OCI-LY7 (cell line): ENCODE data around the gene NEK9.

Source experiments
- CTCF ChIP-seq: fragments of 200-600 bp; sonication (generic); conservative IDR thresholded peaks from 2 replicates; pipeline ENCODE4 v1.5.1; 2014; ENCODE audit warnings: mild to moderate bottlenecking, antibody characterized with exemption, low read length, moderate library complexity, mixed read lengths
- EZH2phosphoT487 ChIP-seq: fragments of 200-600 bp; sonication (generic); IDR thresholded peaks from 2 replicates; pipeline ENCODE4 v1.6.1; 2018; ENCODE audit warnings: low read depth, borderline replicate concordance, mild to moderate bottlenecking, mixed run types, antibody characterized with exemption, low read length, moderate library complexity, mixed read lengths

GRCh38 chr14:75175677-75176141 is 48.9 kb upstream of the NEK9 start:
- TF ChIP-seq CTCF (no peak), EZH2phosphoT487 (no peak)
